Panc1 (cell line): ENCODE results near the gene SUPT20HL2. TPM values are rescaled to one million over a fixed set of nuclear protein-coding genes. Genes with fewer than 3 reads are reported as not detected.

Source experiments
- ATAC-seq: fragments of 200-7000 bp; cut with Tn5 transposase; 2 replicates; pipeline ENCODE4 v1.9.1; 2020; ENCODE audit warnings: mild to moderate bottlenecking, moderate library complexity
- BruUV-seq: library from RNA; stranded (reverse); fragments of 400-500 nt; replicated peaks from 2 replicates; lab custom pipeline; 2021; lab: Mats Ljungman, UMichigan
- CTCF ChIA-PET: fragments of 300-600 bp; sonication (Branson Sonifier 250); formaldehyde crosslinking; loops from one replicate; lab custom pipeline; 2022; ENCODE audit warnings: antibody characterized with exemption; lab: Charles Lee
- POLR2A ChIA-PET: fragments of 300-600 bp; sonication (Branson Sonifier 250); formaldehyde crosslinking; loops from one replicate; lab custom pipeline; 2022; ENCODE audit warnings: antibody characterized with exemption; lab: Charles Lee
- DNase-seq: peaks from one replicate; pipeline ENCODE4 v3.0.0-alpha.2; 2010; ENCODE audit warnings: low read depth, low spot score
- H3K27ac ChIP-seq: 2 replicates; pipeline ENCODE4 v1.5.1; 2011; ENCODE audit warnings: mild to moderate bottlenecking, low read length, inconsistent platforms
- H3K27me3 ChIP-seq: fragments of 200-500 bp; sonication (Bioruptor generic); 2 replicates; pipeline ENCODE4 v1.6.0; 2014; ENCODE audit warnings: low read length, inconsistent platforms; ENCODE audit not compliant: control insufficient read depth, insufficient read depth
- H3K36me3 ChIP-seq: fragments of 200-500 bp; sonication (Bioruptor generic); 2 replicates; pipeline ENCODE4 v1.5.1; 2014; ENCODE audit warnings: inconsistent platforms, mild to moderate bottlenecking, low read length, moderate library complexity; ENCODE audit not compliant: control insufficient read depth, insufficient read depth
- H3K4me1 ChIP-seq: 2 replicates; pipeline ENCODE4 v1.5.1; 2011; ENCODE audit warnings: inconsistent platforms, mild to moderate bottlenecking, low read length, moderate library complexity; ENCODE audit not compliant: control insufficient read depth, insufficient read depth
- H3K4me3 ChIP-seq, 2 experiments: 2 replicates each; pipeline ENCODE4 v1.5.1; 2011 to 2012; ENCODE audit warnings: low read depth in 2 of 2, low read length in 2 of 2, mild to moderate bottlenecking in 2 of 2, inconsistent platforms in 1 of 2, moderate library complexity in 1 of 2
- H3K9me3 ChIP-seq: fragments of 200-500 bp; sonication (Bioruptor generic); 2 replicates; pipeline ENCODE4 v1.5.1; 2014; ENCODE audit warnings: low read depth, mild to moderate bottlenecking, inconsistent platforms, low read length, moderate library complexity; ENCODE audit not compliant: control insufficient read depth, insufficient read depth
- CTCF ChIP-seq: fragments of 450-650 bp; IDR thresholded peaks from 2 replicates; pipeline ENCODE4 v1.5.1; 2017; ENCODE audit warnings: mild to moderate bottlenecking
- POLR2AphosphoS5 ChIP-seq: IDR thresholded peaks from 2 replicates; pipeline ENCODE4 v1.6.1; 2012; ENCODE audit warnings: mild to moderate bottlenecking, low read depth, low read length, moderate library complexity
- SIN3A ChIP-seq: IDR thresholded peaks from 2 replicates; pipeline ENCODE4 v1.6.1; 2012; ENCODE audit warnings: low read depth, mild to moderate bottlenecking, low read length, moderate library complexity, borderline replicate concordance; ENCODE audit not compliant: insufficient read depth
- TCF7L2 ChIP-seq: IDR thresholded peaks from 2 replicates; pipeline ENCODE4 v1.6.1; 2011; ENCODE audit warnings: mild to moderate bottlenecking, low read depth, low read length, inconsistent platforms
- in situ Hi-C: cut with HindIII; loops from 2 replicates; pipeline ENCODE4 v1.10.0; 2016; ENCODE audit warnings: low sequenced_read_pairs, low pct_unique_long_range_greater_than_20kb
- intact Hi-C: fragments of 100-400 bp; cut with micrococcal nuclease; formaldehyde crosslinking; loops from one replicate; pipeline ENCODE4 v1.10.0; 2022; ENCODE audit not compliant: unreplicated experiment
- total RNA-seq: library from RNA; stranded (reverse); gene quantifications from one replicate; pipeline ENCODE4 v1.2.1, GENCODE V29; 2021; ENCODE audit not compliant: unreplicated experiment
- TF ChIP-seq, protein P1 (sequence below), 2 experiments: IDR thresholded peaks; 2 replicates each; pipeline ENCODE4 v1.6.1; 2011 to 2012; ENCODE audit warnings: low read depth in 2 of 2, control low read depth in 1 of 2, low read length in 1 of 2, mild to moderate bottlenecking in 1 of 2, moderate library complexity in 1 of 2; ENCODE audit not compliant: insufficient read depth in 1 of 2

The SUPT20HL2 gene
- total RNA-seq, 1 experiment from 2014 or later, result not detected

GRCh38 chrX:24357106-24357505 is 43.2 kb upstream of the SUPT20HL2 start:
- no TSS peak for BruUV-seq
- no peak overlapping the region for H3K4me3 ChIP-seq
- H3K27ac ChIP-seq, result no peak overlapping the region
- ATAC-seq (no peak), DNase-seq (no peak)
- no peaks in the 10 kb centered on the region for H3K36me3 ChIP-seq
- H3K9me3 ChIP-seq, result no peaks in the 10 kb centered on the region
- ChIA-PET CTCF (no interaction called here), POLR2A (no interaction called here)
- in situ Hi-C loops, result no loop called here
- intact Hi-C loops, result no loop called here
- H3K27me3 ChIP-seq, result no peaks in the 10 kb centered on the region
- no peaks in the 10 kb centered on the region for H3K4me1 ChIP-seq
- TF ChIP-seq SIN3A (no peak), CTCF (no peak), TCF7L2 (no peak), POLR2AphosphoS5 (no peak)
- TF ChIP-seq, protein P1, sequence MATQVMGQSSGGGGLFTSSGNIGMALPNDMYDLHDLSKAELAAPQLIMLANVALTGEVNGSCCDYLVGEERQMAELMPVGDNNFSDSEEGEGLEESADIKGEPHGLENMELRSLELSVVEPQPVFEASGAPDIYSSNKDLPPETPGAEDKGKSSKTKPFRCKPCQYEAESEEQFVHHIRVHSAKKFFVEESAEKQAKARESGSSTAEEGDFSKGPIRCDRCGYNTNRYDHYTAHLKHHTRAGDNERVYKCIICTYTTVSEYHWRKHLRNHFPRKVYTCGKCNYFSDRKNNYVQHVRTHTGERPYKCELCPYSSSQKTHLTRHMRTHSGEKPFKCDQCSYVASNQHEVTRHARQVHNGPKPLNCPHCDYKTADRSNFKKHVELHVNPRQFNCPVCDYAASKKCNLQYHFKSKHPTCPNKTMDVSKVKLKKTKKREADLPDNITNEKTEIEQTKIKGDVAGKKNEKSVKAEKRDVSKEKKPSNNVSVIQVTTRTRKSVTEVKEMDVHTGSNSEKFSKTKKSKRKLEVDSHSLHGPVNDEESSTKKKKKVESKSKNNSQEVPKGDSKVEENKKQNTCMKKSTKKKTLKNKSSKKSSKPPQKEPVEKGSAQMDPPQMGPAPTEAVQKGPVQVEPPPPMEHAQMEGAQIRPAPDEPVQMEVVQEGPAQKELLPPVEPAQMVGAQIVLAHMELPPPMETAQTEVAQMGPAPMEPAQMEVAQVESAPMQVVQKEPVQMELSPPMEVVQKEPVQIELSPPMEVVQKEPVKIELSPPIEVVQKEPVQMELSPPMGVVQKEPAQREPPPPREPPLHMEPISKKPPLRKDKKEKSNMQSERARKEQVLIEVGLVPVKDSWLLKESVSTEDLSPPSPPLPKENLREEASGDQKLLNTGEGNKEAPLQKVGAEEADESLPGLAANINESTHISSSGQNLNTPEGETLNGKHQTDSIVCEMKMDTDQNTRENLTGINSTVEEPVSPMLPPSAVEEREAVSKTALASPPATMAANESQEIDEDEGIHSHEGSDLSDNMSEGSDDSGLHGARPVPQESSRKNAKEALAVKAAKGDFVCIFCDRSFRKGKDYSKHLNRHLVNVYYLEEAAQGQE (IDR thresholded peaks at IDR 0.05; ENCODE audit: insufficient read depth in 1 of 2, low read depth in 2 of 2, low read length in 1 of 2), result no peak

DNA sequence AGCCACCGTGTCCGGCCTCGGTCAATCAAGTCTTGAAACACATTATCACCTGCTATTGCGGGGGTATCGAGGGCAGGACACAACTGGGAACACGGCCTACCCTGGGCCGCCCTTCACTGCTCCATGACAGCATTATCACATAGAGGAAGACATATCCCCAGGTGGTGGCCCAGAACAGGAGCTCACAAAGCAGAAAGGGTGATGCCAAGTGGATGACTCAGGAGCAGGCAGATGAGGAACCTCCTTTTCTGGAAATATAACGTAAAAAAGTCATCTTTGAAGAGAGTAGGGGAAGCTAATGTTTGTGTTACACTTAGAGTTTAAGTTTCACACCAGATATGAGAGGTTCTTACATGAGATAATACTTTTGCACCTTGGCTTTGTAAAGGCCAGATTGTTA is 41.2 kb upstream of the SUPT20HL2 start:
- Histone ChIP-seq H3K27me3 (no peaks in the 10 kb centered on the region), H3K27ac (no peak overlapping the region), H3K36me3 (no peaks in the 10 kb centered on the region), H3K4me1 (no peaks in the 10 kb centered on the region), H3K4me3 (no peak overlapping the region), H3K9me3 (no peaks in the 10 kb centered on the region)
- intact Hi-C loops (no loop called here), in situ Hi-C loops (no loop called here)
- DNase-seq (no peak), ATAC-seq (no peak)
- CTCF ChIA-PET, result no interaction called here
- TF ChIP-seq TCF7L2 (no peak), SIN3A (no peak), CTCF (no peak), POLR2AphosphoS5 (no peak)
- TF ChIP-seq, protein P1 (IDR thresholded peaks at IDR 0.05; ENCODE audit: insufficient read depth in 1 of 2, low read depth in 2 of 2, low read length in 1 of 2), result no peak
- POLR2A ChIA-PET, result no interaction called here
- BruUV-seq, result no TSS peak
